GM12878 (cell line): ENCODE data around the gene GAB1. TPM values are rescaled to one million over a fixed set of nuclear protein-coding genes. Genes with fewer than 3 reads are reported as not detected.
A peak's percentile ranks its signal among the peaks of the same experiment; 100 is the strongest.

Experiments
- ATAC-seq: fragments of 200-7000 bp; cut with Tn5 transposase; 3 replicates; pipeline ENCODE4 v1.9.1; 2020; ENCODE audit warnings: mild to moderate bottlenecking, moderate library complexity
- BruUV-seq: library from RNA; stranded (reverse); fragments of 400-500 nt; replicated peaks from 2 replicates; lab custom pipeline; 2021; lab: Mats Ljungman, UMichigan
- CTCF ChIA-PET: fragments of 300-600 bp; sonication (Branson Sonifier 250); formaldehyde crosslinking; extraction: SDS; loops from one replicate; lab custom pipeline; 2021; ENCODE audit warnings: inconsistent platforms; lab: Yijun Ruan, JAX
- POLR2A ChIA-PET: fragments of 350-600 bp; formaldehyde crosslinking; extraction: SDS; loops from one replicate; lab custom pipeline; 2021; ENCODE audit warnings: inconsistent platforms; lab: Charles Lee
- RAD21 ChIA-PET: fragments of 300-600 bp; sonication (Branson Sonifier 250); formaldehyde crosslinking; loops from one replicate; lab custom pipeline; 2023; ENCODE audit warnings: antibody characterized with exemption; ENCODE audit not compliant: unreplicated experiment; lab: Charles Lee
- SMC1A ChIA-PET: fragments of 300-600 bp; sonication (Branson Sonifier 250); formaldehyde crosslinking; loops from one replicate; lab custom pipeline; 2023; ENCODE audit not compliant: unreplicated experiment, uncharacterized antibody; lab: Charles Lee
- DNase-seq: peaks from one replicate; pipeline ENCODE4 v3.0.0-alpha.2; 2011; ENCODE audit warnings: low read depth, low spot score
- FAIRE-seq: peaks from 3 replicates; lab custom pipeline; 2011; peaks lifted over from hg19 to GRCh38; lab: Jason Lieb, UNC
- H2AFZ ChIP-seq: 2 replicates; pipeline ENCODE4 v1.6.0; 2011; ENCODE audit warnings: low read depth, low read length, control low read depth; ENCODE audit not compliant: control insufficient read depth
- H3K27ac ChIP-seq: 2 replicates; pipeline ENCODE4 v1.5.1; 2011; ENCODE audit warnings: control low read depth; ENCODE audit not compliant: control insufficient read depth, insufficient read depth
- H3K27me3 ChIP-seq, 2 experiments: replicated peaks in 1 of 2; 2 replicates each; pipeline versions ENCODE4 v1.6.0 to v1.6.1; 2011; ENCODE audit warnings: low read length in 1 of 2; ENCODE audit not compliant: control insufficient read depth in 2 of 2, insufficient read depth in 2 of 2
- H3K36me3 ChIP-seq, 2 experiments: 2 replicates each; pipeline ENCODE4 v1.5.1; 2011; ENCODE audit warnings: low read length in 1 of 2; ENCODE audit not compliant: control insufficient read depth in 2 of 2, insufficient read depth in 2 of 2
- H3K4me1 ChIP-seq: 2 replicates; pipeline ENCODE4 v1.6.1; 2011; ENCODE audit warnings: mild to moderate bottlenecking, low read length, moderate library complexity, mixed read lengths; ENCODE audit not compliant: control insufficient read depth, insufficient read depth
- H3K4me2 ChIP-seq: 2 replicates; pipeline ENCODE4 v1.6.0; 2011; ENCODE audit warnings: control low read depth; ENCODE audit not compliant: control insufficient read depth, insufficient read depth
- H3K4me3 ChIP-seq: fragments of 200-600 bp; sonication (generic); 2 replicates; pipeline ENCODE4 v1.5.1; 2016
- H3K79me2 ChIP-seq: 2 replicates; pipeline ENCODE4 v1.6.0; 2011; ENCODE audit warnings: low read length; ENCODE audit not compliant: control insufficient read depth, insufficient read depth
- H3K9ac ChIP-seq: 2 replicates; pipeline ENCODE4 v1.8.0; 2011; ENCODE audit warnings: low read length, control low read depth, mixed read lengths; ENCODE audit not compliant: control insufficient read depth, insufficient read depth
- H3K9me3 ChIP-seq: replicated peaks from 3 replicates; pipeline ENCODE4 v1.5.1; 2011; ENCODE audit warnings: mild to moderate bottlenecking, low read length; ENCODE audit not compliant: control insufficient read depth, insufficient read depth
- H4K20me1 ChIP-seq: 2 replicates; pipeline ENCODE4 v1.6.0; 2011; ENCODE audit not compliant: control insufficient read depth, insufficient read depth
- EED ChIP-seq: sonication (generic); IDR thresholded peaks from 2 replicates; pipeline ENCODE4 v1.6.1; 2016; ENCODE audit warnings: antibody characterized with exemption, low read depth
- EGR1 ChIP-seq, 2 experiments: IDR thresholded peaks; 1 replicate in 1 of 2; 2 replicates in 1 of 2; pipeline ENCODE4 v1.6.1; 2011 to 2012; ENCODE audit warnings: low read depth in 2 of 2, low read length in 2 of 2, borderline replicate concordance in 1 of 2, mild to moderate bottlenecking in 1 of 2, moderate library complexity in 1 of 2
- NR2C1 ChIP-seq: fragments of 450-650 bp; IDR thresholded peaks from 2 replicates; pipeline ENCODE4 v1.6.1; 2017; ENCODE audit warnings: antibody characterized with exemption, mild to moderate bottlenecking, moderate library complexity
- SMAD1 ChIP-seq: fragments of 450-650 bp; IDR thresholded peaks from 2 replicates; pipeline ENCODE4 v1.6.1; 2018; ENCODE audit warnings: mild to moderate bottlenecking, low read depth; ENCODE audit not compliant: partially characterized antibody
- SPI1 ChIP-seq: IDR thresholded peaks from 2 replicates; pipeline ENCODE4 v1.6.1; 2011; ENCODE audit warnings: low read depth, mild to moderate bottlenecking, low read length, moderate library complexity, borderline replicate concordance; ENCODE audit not compliant: insufficient read depth
- TARDBP ChIP-seq: IDR thresholded peaks from 2 replicates; pipeline ENCODE4 v1.6.1; 2016; ENCODE audit warnings: borderline replicate concordance
- ZNF384 ChIP-seq: IDR thresholded peaks from 2 replicates; pipeline ENCODE4 v1.6.1; 2012; ENCODE audit warnings: low read depth, mild to moderate bottlenecking, low read length, improper control_type of control experiment, borderline replicate concordance
- WGBS: methylation state at CpG from one replicate; pipeline ENCODE4 v1.1.6; 2016; ENCODE audit warnings: low lambda C conversion rate; ENCODE audit not compliant: insufficient replicate concordance, insufficient coverage; ENCODE audit errors: missing lambda C conversion rate; 5-methylcytosine and 5-hydroxymethylcytosine counted together
- in situ Hi-C: fragments of 300-500 bp; cut with MboI; formaldehyde crosslinking; loops from 9 replicates; pipeline ENCODE4 v1.14.3; 2018; ENCODE audit warnings: mixed read lengths
- intact Hi-C: fragments of 100-400 bp; cut with micrococcal nuclease; formaldehyde crosslinking; loops from one replicate; pipeline ENCODE4 v1.14.2; 2022; ENCODE audit not compliant: unreplicated experiment
- polyA plus RNA-seq, 11 experiments: library from polyadenylated mRNA; depleted of rRNA in 4 of 11; unstranded in 6 of 11; stranded (reverse) in 5 of 11; fragments of >200 nt; fragmentation: Nextera tagmentation in 4 of 11; fragmentation: Illumina TruSeq in 1 of 11; extraction: Ambion mirVana in 4 of 11; extraction: Trizol in 1 of 11; gene quantifications; 1 replicate in 1 of 11; 2 replicates in 10 of 11; pipeline versions ENCODE4 v1.2.1 to v1.2.3, GENCODE V29; 2011 to 2016; ENCODE audit warnings: inconsistent platforms in 2 of 11, missing spikeins in 2 of 11, low read depth in 1 of 11
- total RNA-seq, 4 experiments: library from RNA; depleted of rRNA in 3 of 4; stranded (reverse); fragments of >200 nt in 3 of 4; fragmentation: Illumina TruSeq in 1 of 4; extraction: Trizol in 1 of 4; gene quantifications; 2 replicates each; pipeline versions ENCODE4 v1.2.1 to v1.2.3, GENCODE V29; 2013 to 2021
- TF ChIP-seq, protein P1 (sequence below): IDR thresholded peaks from 2 replicates; pipeline ENCODE4 v1.6.1; 2012; ENCODE audit warnings: low read length, inconsistent platforms
- TF ChIP-seq, protein P2 (sequence below): IDR thresholded peaks from 2 replicates; pipeline ENCODE4 v1.6.1; 2012; ENCODE audit warnings: low read depth, low read length, improper control_type of control experiment
- TF ChIP-seq, protein P3 (sequence below): fragments of 450-650 bp; formaldehyde crosslinking; IDR thresholded peaks from 2 replicates; pipeline ENCODE4 v1.4.0; 2020; ENCODE audit warnings: mild to moderate bottlenecking, moderate library complexity

The GAB1 gene
- total and polyA plus RNA-seq, 10 of the 15 experiments (the other 5 are each of a cell fraction or from before 2014, with no cell fraction given) = 0.37 to 5.3 (median 3.2) TPM

DNA sequence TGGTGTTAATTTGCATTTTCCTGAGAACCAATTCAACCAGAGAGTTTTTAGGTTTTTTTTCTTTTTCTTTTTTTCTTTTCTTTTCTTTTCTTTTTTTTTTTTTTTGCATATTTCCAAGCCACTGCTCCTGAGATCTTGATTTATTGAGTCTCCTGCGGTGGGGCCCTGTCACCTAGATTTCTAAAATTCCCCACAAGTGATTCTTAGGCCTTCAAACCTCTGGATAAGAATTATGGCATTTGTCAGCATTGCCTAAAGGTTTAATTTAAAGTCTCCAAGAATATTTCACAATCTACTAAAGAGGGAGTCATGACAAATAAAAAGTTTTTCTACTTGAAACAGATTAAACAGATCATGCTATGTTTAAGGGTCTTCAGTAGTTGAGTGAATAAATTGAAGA is 84.9 kb downstream of the GAB1 start:
- 11% methylated on average over 1 of the region's 1 CpG for WGBS
- no peaks in the 10 kb centered on the region for H3K27me3 ChIP-seq
- intact Hi-C loops (loop anchor here (5.0 kb wide), 1 partner anchor 234 kb away; no protein-coding TSS in a partner anchor), in situ Hi-C loops (no loop called here)
- no peak for ATAC-seq
- H3K79me2 ChIP-seq = no peaks in the 10 kb centered on the region
- H3K4me3 ChIP-seq = no peak overlapping the region
- ChIA-PET CTCF (interaction anchor here (0.8 to 6.3 kb wide), 2 partner anchors 44 to 45 kb away, joined by 3 to 63 read pairs; no protein-coding TSS in a partner anchor), SMC1A (interaction anchor here (0.7 to 12.4 kb wide), 5 partner anchors 9 to 45 kb away, joined by 3 to 166 read pairs (median 38); no protein-coding TSS in a partner anchor), RAD21 (interaction anchor here (4.9 to 5.9 kb wide), 2 partner anchors 19 to 45 kb away, joined by 89 to 97 read pairs; no protein-coding TSS in a partner anchor), POLR2A (interaction anchor here (0.7 to 1.9 kb wide), 4 partner anchors 11 to 90 kb away, joined by 3 to 10 read pairs (median 4); no protein-coding TSS in a partner anchor)
- H3K9ac ChIP-seq = no peak overlapping the region
- H4K20me1 ChIP-seq = no peaks in the 10 kb centered on the region
- H3K36me3 ChIP-seq = no peaks in the 10 kb centered on the region
- no peaks in the 10 kb centered on the region for H3K4me1 ChIP-seq
- no peak overlapping the region for H2AFZ ChIP-seq
- no TSS peak for BruUV-seq
- H3K4me2 ChIP-seq = no peak overlapping the region
- TF ChIP-seq, protein P1, sequence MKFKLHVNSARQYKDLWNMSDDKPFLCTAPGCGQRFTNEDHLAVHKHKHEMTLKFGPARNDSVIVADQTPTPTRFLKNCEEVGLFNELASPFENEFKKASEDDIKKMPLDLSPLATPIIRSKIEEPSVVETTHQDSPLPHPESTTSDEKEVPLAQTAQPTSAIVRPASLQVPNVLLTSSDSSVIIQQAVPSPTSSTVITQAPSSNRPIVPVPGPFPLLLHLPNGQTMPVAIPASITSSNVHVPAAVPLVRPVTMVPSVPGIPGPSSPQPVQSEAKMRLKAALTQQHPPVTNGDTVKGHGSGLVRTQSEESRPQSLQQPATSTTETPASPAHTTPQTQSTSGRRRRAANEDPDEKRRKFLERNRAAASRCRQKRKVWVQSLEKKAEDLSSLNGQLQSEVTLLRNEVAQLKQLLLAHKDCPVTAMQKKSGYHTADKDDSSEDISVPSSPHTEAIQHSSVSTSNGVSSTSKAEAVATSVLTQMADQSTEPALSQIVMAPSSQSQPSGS = no peak
- 0 out of 2 replicates have a peak, but pooled peaks have one; percentile 14 for TF ChIP-seq ZNF384
- DNase-seq = no peak
- FAIRE-seq = no peak
- H3K27ac ChIP-seq = no peak overlapping the region
- no peaks in the 10 kb centered on the region for H3K9me3 ChIP-seq

DNA sequence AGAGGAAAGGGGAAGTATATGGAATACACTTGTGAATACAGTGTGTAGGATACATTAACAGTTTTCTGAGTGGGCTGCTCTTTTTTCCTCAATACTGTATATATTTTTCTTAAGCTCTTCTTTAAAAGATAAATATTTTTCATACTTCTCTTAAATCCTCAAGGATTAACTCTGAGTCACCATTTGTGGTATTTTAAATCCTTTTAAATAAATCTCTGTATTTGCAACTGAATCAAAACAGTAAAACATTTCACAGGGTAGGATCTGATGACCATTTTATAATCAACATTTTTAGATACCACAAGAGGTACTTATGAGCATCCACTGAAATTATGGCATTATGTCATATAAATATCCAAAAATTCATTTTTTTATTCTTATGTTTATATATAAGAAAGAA is 87.6 kb downstream of the GAB1 start:
- FAIRE-seq = no peak
- CTCF ChIA-PET = interaction anchor here (2.9 kb wide), 1 partner anchor 17 kb away, joined by 8 read pairs; no protein-coding TSS in a partner anchor
- TF ChIP-seq EED = no peak
- no peak for TF ChIP-seq NR2C1
- no peak for TF ChIP-seq SPI1
- no peak for TF ChIP-seq SMAD1
- TF ChIP-seq, protein P2, sequence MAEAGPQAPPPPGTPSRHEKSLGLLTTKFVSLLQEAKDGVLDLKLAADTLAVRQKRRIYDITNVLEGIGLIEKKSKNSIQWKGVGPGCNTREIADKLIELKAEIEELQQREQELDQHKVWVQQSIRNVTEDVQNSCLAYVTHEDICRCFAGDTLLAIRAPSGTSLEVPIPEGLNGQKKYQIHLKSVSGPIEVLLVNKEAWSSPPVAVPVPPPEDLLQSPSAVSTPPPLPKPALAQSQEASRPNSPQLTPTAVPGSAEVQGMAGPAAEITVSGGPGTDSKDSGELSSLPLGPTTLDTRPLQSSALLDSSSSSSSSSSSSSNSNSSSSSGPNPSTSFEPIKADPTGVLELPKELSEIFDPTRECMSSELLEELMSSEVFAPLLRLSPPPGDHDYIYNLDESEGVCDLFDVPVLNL = no peak
- TF ChIP-seq, protein P3, sequence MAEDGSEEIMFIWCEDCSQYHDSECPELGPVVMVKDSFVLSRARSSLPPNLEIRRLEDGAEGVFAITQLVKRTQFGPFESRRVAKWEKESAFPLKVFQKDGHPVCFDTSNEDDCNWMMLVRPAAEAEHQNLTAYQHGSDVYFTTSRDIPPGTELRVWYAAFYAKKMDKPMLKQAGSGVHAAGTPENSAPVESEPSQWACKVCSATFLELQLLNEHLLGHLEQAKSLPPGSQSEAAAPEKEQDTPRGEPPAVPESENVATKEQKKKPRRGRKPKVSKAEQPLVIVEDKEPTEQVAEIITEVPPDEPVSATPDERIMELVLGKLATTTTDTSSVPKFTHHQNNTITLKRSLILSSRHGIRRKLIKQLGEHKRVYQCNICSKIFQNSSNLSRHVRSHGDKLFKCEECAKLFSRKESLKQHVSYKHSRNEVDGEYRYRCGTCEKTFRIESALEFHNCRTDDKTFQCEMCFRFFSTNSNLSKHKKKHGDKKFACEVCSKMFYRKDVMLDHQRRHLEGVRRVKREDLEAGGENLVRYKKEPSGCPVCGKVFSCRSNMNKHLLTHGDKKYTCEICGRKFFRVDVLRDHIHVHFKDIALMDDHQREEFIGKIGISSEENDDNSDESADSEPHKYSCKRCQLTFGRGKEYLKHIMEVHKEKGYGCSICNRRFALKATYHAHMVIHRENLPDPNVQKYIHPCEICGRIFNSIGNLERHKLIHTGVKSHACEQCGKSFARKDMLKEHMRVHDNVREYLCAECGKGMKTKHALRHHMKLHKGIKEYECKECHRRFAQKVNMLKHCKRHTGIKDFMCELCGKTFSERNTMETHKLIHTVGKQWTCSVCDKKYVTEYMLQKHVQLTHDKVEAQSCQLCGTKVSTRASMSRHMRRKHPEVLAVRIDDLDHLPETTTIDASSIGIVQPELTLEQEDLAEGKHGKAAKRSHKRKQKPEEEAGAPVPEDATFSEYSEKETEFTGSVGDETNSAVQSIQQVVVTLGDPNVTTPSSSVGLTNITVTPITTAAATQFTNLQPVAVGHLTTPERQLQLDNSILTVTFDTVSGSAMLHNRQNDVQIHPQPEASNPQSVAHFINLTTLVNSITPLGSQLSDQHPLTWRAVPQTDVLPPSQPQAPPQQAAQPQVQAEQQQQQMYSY = no peak
- no peak for TF ChIP-seq TARDBP
- TF ChIP-seq EGR1 (IDR thresholded peaks at IDR 0.05; ENCODE audit: borderline replicate concordance in 1 of 2, low read depth in 2 of 2, low read length in 2 of 2) = no peak

More for the DNA sequence above, 87.6 kb downstream of the GAB1 start:
- DNase-seq (no peak), ATAC-seq (no peak)
- in situ Hi-C loops = no loop called here
- Histone ChIP-seq H4K20me1 (no peaks in the 10 kb centered on the region), H3K27me3 (no peaks in the 10 kb centered on the region), H3K79me2 (no peaks in the 10 kb centered on the region), H3K4me1 (no peaks in the 10 kb centered on the region), H2AFZ (no peak overlapping the region), H3K9ac (no peak overlapping the region), H3K27ac (no peak overlapping the region), H3K9me3 (no peaks in the 10 kb centered on the region), H3K4me2 (no peak overlapping the region), H3K36me3 (no peaks in the 10 kb centered on the region), H3K4me3 (no peak overlapping the region)
- POLR2A ChIA-PET = interaction anchor here (0.6 kb wide), 1 partner anchor 10 kb away, joined by 5 read pairs; no protein-coding TSS in a partner anchor
- intact Hi-C loops = loop anchor here (5.0 kb wide), 1 partner anchor 237 kb away; no protein-coding TSS in a partner anchor
- RAD21 ChIA-PET = interaction anchor here (1.0 to 1.7 kb wide), 2 partner anchors 9 to 21 kb away, joined by 3 to 8 read pairs; no protein-coding TSS in a partner anchor
- BruUV-seq = no TSS peak
- SMC1A ChIA-PET = interaction anchor here (0.6 to 1.7 kb wide), 6 partner anchors 14 to 51 kb away, joined by 3 to 8 read pairs (median 4); no protein-coding TSS in a partner anchor
